D341Med (cell line): Measurements from ENCODE around the gene TPM1.
"Not testable (repeated sequence)": the region's sequence is repeated elsewhere in the genome, so short reads cannot be mapped to it uniquely, and the experiment has no call there.

Experiments
- DNase-seq: peaks from one replicate; pipeline ENCODE4 v3.0.0; 2012; ENCODE audit warnings: low spot score

Gene TPM1

DNA sequence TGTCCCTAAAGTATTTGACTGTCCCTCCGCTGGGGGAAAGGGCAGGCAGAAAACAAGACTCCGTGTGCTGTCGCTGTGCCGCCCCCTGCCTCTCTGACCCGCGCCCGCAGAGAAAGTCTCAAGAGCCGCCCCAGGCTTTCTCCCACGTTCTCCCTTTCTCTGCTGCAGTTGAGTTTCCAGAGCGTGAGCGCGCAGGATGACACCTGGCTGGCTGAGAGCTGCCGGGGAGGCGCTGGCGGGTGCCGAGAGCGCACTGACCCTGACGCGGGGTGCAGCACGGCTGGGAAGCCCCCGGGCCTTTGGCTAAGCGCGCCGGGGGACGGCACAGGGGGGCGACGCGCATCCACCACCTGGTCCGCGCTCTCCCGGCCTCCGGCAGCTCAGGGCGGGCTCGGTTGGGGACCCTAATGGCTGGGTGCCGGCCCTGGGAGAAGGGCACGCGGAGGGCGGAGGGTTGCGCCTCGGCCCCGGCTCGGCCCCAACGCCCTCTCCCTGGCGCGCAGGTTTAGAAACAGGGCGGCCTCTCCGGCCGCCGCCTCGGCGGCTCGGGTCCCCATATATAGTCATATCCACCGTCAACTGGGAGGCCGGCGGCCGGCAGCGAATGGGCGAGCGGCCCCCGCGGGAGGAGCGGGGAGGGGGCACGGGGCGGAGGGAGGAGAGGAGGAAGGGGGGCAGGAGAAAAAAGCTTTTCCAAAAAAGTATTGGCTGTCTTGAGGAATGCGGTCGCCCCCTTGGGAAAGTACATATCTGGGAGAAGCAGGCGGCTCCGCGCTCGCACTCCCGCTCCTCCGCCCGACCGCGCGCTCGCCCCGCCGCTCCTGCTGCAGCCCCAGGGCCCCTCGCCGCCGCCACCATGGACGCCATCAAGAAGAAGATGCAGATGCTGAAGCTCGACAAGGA is at the start of gene TPM1:
Gene TPM1, plus strand, starts transcription at position 774 of the 903 bp plus-strand sequence. Its CDS starts 83 bp downstream, at position 857.
- DNase-seq: peak; percentile 70

DNA sequence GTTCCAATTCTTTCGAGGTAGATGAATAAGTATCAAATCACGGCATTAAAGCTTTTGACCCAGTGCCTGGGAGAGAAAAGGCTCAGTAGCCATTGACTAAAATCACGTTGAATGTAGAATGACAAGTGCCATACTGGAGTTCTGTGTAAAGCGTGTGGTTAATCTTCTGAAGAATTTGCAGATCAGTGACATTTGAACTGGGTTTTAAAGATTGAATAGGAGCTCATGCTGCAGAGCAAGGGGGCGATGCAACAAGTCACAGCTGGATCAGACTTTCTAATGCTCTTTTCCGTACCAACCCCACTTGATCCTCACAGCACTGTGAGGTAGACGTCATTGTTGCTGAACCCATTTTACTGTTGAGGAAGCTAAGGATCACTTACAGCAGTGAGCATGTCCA is 49.5 kb upstream of the TPM1 start:
- DNase-seq: no peak

GRCh38 chr15:62993632-62994031 is 48.9 kb upstream of the TPM1 start:
- DNase-seq: not testable (repeated sequence)

GRCh38 chr15:62994439-62994838 is 48.1 kb upstream of the TPM1 start:
- no peak for DNase-seq

GRCh38 chr15:62994975-62995681 is 47.4 kb upstream of the TPM1 start:
- no peak for DNase-seq

DNA sequence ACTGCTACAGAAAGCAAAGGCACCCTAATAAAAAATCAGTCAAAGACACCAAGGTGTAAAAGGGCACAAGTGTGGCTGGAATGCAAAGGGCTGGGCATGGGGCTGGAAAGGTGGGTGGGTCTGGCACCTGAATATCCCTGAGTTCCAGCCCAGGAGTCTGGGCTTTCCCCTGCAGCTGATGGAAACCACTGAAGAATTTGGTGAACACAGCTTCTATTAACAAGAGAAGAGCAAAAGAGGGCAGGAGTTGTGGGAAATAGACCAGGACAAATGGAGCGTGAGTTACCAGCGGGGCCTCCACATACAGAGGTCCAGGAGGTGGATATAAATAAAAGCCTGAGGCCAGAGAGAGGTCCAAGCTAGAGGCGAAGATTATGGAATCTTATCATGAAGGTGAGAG is 45.1 kb upstream of the TPM1 start:
- no peak for DNase-seq

DNA sequence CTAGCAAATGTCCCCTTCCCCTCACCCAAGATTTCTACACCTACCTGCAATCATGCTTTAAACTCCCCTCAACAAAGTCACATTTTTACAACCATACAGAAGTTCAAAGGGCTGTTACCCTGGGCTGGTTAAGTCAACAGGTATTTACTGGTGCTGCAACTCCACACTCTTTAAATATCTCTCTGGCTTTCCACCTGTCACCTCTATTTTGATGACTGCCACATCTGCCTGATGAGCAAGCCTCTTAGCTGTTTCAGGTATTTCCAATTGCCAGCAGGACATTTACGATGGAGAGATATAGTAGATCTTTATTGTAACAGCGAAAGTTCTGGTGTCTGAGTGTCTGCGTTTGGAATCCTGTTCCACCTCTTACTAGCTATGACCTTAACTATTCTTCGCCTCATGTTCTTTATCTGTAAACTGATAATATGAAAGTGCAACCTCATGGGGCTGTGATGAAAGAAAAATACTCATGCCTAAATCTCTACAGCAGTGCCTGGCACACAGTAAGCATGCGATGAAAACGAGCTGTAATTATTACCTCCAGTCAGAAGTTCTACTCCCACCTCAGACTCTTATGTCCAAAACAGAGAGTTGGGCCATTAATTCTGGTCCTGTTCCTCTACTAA is 44.2 kb upstream of the TPM1 start:
- DNase-seq: no peak

- no peak for DNase-seq
Observed at GRCh38 chr15:62999178-62999577, 43.4 kb upstream of the TPM1 start.

- DNase-seq: no peak
Observed at GRCh38 chr15:62999923-63000561, 42.5 kb upstream of the TPM1 start.

- no peak for DNase-seq
Observed at GRCh38 chr15:63000706-63001105, 41.8 kb upstream of the TPM1 start.

- no peak for DNase-seq
Observed at GRCh38 chr15:63004211-63004610, 38.3 kb upstream of the TPM1 start.

DNA sequence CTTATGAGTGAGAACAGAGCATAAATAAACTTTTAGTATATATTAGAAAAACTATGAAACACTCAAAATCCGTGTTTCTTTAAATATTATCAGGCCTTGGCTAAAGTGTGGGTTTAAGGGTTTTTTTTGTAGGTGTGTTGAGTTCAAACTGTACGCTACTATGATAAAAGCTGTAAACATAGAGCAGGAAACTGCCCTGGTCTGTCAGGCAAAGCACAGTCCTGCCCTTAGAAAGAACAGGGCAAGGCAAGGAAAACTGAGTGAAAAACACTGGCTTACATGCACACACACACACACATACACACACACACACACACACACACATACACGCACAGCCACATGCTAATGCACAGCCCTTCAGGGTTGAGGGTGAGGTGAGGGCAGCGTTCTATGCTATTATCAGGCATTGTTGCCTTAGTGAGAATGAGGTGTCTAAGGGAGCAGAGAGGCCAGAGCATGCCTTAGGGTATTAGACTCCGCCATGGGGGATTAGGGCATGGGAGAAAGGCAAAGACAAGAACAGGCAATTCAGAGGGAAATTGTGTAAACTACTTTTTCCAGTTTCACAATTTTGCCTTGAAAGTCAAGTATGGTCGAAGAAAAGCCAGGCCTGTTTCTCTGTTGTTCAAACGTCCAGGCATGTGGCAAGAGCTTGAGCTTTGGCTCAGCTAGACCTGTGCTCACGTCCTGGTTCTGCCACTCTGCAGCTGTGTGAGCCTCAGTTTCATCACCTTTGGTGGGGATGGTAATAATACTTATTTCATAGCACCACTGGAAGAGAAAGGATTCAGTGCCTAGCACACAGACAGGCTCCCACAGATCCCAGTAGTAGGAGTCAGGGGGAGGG is 36.3 kb upstream of the TPM1 start:
- DNase-seq: no peak

GRCh38 chr15:63008333-63009049 is 34.1 kb upstream of the TPM1 start:
- DNase-seq: no peak

GRCh38 chr15:63010386-63010785 is 32.2 kb upstream of the TPM1 start:
- no peak for DNase-seq

- no peak for DNase-seq
Observed at GRCh38 chr15:63010920-63011693, 31.4 kb upstream of the TPM1 start.

- no peak for DNase-seq
Observed at GRCh38 chr15:63012444-63012843, 30.1 kb upstream of the TPM1 start.

DNA sequence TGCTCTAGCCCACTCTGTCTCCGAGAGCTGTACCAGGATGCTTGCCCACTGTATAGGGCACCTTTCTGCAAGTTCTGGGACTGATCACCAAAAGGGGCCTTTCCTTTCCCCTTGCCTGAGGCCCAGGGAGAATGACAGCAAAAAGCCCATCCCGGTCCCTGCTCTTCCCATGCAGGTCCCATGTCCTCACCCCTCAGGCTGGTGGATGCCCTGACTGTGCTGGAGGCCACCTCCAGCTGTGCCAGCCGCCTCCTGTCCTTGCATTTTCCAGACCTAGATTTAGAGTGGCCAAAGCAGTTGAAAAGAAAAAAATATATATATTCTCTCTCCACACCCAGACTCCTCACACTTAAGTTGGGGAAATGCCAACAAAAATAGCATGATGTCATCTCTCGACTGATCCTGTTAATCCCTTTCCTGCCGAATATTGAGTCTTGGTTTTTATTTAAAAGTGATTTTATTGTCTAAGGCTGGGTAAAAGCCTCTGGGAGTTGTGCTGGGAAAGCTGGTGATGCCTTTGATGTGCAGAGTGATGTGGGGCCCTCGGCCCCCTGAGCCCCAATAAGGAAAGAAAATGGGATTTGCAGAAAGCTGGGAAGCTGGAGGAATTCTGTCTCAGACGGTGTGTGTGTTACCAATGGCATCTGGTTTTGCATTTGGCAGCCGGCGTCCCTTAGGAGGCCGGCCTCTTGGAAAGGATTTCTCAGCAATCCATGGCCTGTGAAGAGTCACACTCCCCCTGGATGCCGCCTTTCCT is 29.3 kb upstream of the TPM1 start:
- no peak for DNase-seq

DNA sequence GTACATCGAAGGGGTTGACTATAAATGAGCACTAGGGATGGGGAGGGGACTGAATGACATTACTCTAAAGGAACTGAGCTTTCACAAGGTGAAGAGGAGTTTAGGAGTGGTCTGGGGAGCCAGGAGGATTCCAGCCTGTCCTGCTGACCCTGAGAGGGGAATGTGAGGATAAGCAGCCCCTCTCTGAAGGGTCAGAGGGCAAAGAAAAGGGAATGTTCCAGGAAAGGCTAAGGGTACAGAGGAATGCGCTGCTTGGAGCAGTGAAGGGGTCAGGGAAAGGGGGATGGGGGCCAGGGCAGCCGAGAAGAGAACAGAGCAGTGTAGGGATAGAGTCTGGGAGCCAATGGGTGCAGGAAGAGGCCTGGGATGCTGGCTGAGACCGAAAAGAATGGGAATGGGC is 28.0 kb upstream of the TPM1 start:
- DNase-seq: no peak

DNA sequence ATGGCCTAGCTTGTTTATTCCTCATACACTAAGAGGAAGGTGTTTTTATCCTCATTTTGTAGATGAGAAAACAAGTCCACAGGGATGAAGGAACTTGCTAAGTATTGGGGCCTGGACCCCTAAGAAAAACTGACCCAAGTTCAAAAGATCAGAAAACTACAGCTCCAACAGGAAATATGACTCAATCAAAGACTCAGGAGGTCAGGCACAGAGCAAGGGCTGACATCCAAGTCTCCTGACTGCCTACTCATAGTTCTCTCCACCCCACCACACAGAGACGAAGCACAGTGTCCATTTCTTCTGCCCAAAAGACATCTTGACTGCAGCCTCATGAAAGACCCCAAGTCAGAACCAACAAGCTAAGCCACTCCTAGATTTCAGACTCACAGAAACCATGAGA is 26.9 kb upstream of the TPM1 start:
- DNase-seq: no peak
